IMR-90 (cell line): ENCODE measurements around the gene PCED1B. TPM values are rescaled to one million over a fixed set of nuclear protein-coding genes. Genes with fewer than 3 reads are reported as not detected.

Source experiments
- ATAC-seq: fragments of 200-7000 bp; cut with Tn5 transposase; 2 replicates; pipeline ENCODE4 v1.9.1; 2020; ENCODE audit warnings: low read depth, mild to moderate bottlenecking, moderate library complexity
- BruUV-seq: library from RNA; stranded (reverse); fragments of 400-500 nt; replicated peaks from 2 replicates; lab custom pipeline; 2021; lab: Mats Ljungman, UMichigan
- CTCF ChIA-PET: fragments of 300-600 bp; formaldehyde crosslinking; extraction: SDS; loops from one replicate; lab custom pipeline; 2021; ENCODE audit warnings: antibody characterized with exemption; lab: Yijun Ruan, JAX
- POLR2A ChIA-PET: fragments of 300-600 bp; sonication (Branson Sonifier 250); formaldehyde crosslinking; loops from one replicate; lab custom pipeline; 2022; ENCODE audit warnings: antibody characterized with exemption; ENCODE audit not compliant: unreplicated experiment; lab: Charles Lee
- DNase-seq: peaks from one replicate; pipeline ENCODE4 v3.0.0; 2013
- H2AFZ ChIP-seq: replicated peaks from 2 replicates; pipeline ENCODE3; 2013; ENCODE audit warnings: low read length, mild to moderate bottlenecking; ENCODE audit not compliant: poor library complexity
- H2AK5ac ChIP-seq: 2 replicates; pipeline ENCODE4 v1.6.1; 2013; ENCODE audit warnings: low read depth, low read length, inconsistent platforms
- H2AK9ac ChIP-seq: replicated peaks from 2 replicates; pipeline ENCODE3; 2013; ENCODE audit warnings: mild to moderate bottlenecking, low read depth, low read length, moderate library complexity; ENCODE audit not compliant: poor library complexity
- H2BK120ac ChIP-seq: 2 replicates; pipeline ENCODE4 v1.6.1; 2013; ENCODE audit warnings: low read depth, low read length, inconsistent platforms
- H2BK15ac ChIP-seq: 3 replicates; pipeline ENCODE4 v1.6.1; 2013; ENCODE audit warnings: low read depth, low read length, inconsistent platforms
- H2BK20ac ChIP-seq: 2 replicates; pipeline ENCODE4 v1.6.1; 2013; ENCODE audit warnings: low read depth, mild to moderate bottlenecking, inconsistent platforms, low read length, moderate library complexity
- H2BK5ac ChIP-seq: 2 replicates; pipeline ENCODE4 v1.6.1; 2013; ENCODE audit warnings: mild to moderate bottlenecking, low read depth, low read length, inconsistent platforms; ENCODE audit not compliant: poor library complexity, severe bottlenecking
- H3K14ac ChIP-seq: replicated peaks from 2 replicates; pipeline ENCODE4 v1.6.1; 2013; ENCODE audit warnings: low read depth, low read length, inconsistent platforms
- H3K18ac ChIP-seq: 2 replicates; pipeline ENCODE4 v1.6.1; 2013; ENCODE audit warnings: low read depth, low read length, control low read depth
- H3K23ac ChIP-seq: 2 replicates; pipeline ENCODE4 v1.6.1; 2013; ENCODE audit warnings: low read depth, low read length, inconsistent platforms
- H3K27ac ChIP-seq: 2 replicates; pipeline ENCODE4 v1.5.1; 2013; ENCODE audit warnings: mild to moderate bottlenecking, control low read depth, low read length; ENCODE audit not compliant: insufficient read depth
- H3K27me3 ChIP-seq: 2 replicates; pipeline ENCODE4 v1.6.1; 2013; ENCODE audit warnings: low read length; ENCODE audit not compliant: control insufficient read depth, insufficient read depth
- H3K36me3 ChIP-seq: 2 replicates; pipeline ENCODE4 v1.6.1; 2013; ENCODE audit warnings: low read length, mixed read lengths; ENCODE audit not compliant: control insufficient read depth, insufficient read depth
- H3K4ac ChIP-seq: 2 replicates; pipeline ENCODE4 v1.6.1; 2013; ENCODE audit warnings: low read depth, low read length, inconsistent platforms
- H3K4me1 ChIP-seq: 2 replicates; pipeline ENCODE4 v1.6.1; 2013; ENCODE audit warnings: low read length, mixed read lengths; ENCODE audit not compliant: control insufficient read depth, insufficient read depth
- H3K4me2 ChIP-seq: 2 replicates; pipeline ENCODE4 v1.6.1; 2013; ENCODE audit warnings: low read depth, mild to moderate bottlenecking, control low read depth, low read length, moderate library complexity
- H3K4me3 ChIP-seq: 2 replicates; pipeline ENCODE4 v1.5.1; 2013; ENCODE audit warnings: low read depth, mild to moderate bottlenecking, control low read depth, low read length, moderate library complexity; ENCODE audit not compliant: insufficient read depth
- H3K56ac ChIP-seq: 2 replicates; pipeline ENCODE4 v1.6.1; 2013; ENCODE audit warnings: low read length, inconsistent platforms; ENCODE audit not compliant: insufficient read depth; ENCODE audit errors: extremely low read depth
- H3K79me1 ChIP-seq, 2 experiments: 2 replicates each; pipeline ENCODE4 v1.6.1; 2013; ENCODE audit warnings: low read length in 2 of 2, inconsistent platforms in 1 of 2, low read depth in 1 of 2
- H3K9ac ChIP-seq: 2 replicates; pipeline ENCODE4 v1.6.1; 2013; ENCODE audit warnings: low read depth, low read length, control low read depth
- H3K9me1 ChIP-seq: 2 replicates; pipeline ENCODE4 v1.6.1; 2013; ENCODE audit warnings: low read length, inconsistent platforms; ENCODE audit not compliant: insufficient read depth
- H3K9me3 ChIP-seq: 2 replicates; pipeline ENCODE4 v1.6.1; 2013; ENCODE audit warnings: low read length; ENCODE audit not compliant: control insufficient read depth, insufficient read depth
- H4K20me1 ChIP-seq: 2 replicates; pipeline ENCODE4 v1.6.1; 2013; ENCODE audit warnings: low read length, inconsistent platforms; ENCODE audit not compliant: insufficient read depth
- H4K5ac ChIP-seq: 2 replicates; pipeline ENCODE4 v1.6.1; 2013; ENCODE audit warnings: mild to moderate bottlenecking, low read depth, low read length, control low read depth
- H4K8ac ChIP-seq, 2 experiments: 2 replicates each; pipeline ENCODE4 v1.6.1; 2013; ENCODE audit warnings: low read depth in 2 of 2, low read length in 2 of 2, control low read depth in 1 of 2, inconsistent platforms in 1 of 2
- H4K91ac ChIP-seq: 2 replicates; pipeline ENCODE4 v1.6.1; 2013; ENCODE audit warnings: low read depth, low read length, inconsistent platforms; ENCODE audit not compliant: insufficient read depth
- BHLHE40 ChIP-seq: fragments of 150-350 bp; IDR thresholded peaks from 2 replicates; pipeline ENCODE4 v1.6.1; 2016; ENCODE audit warnings: mild to moderate bottlenecking, low read depth, low read length
- CEBPB ChIP-seq: IDR thresholded peaks from 2 replicates; pipeline ENCODE4 v1.6.1; 2012; ENCODE audit warnings: low read depth, low read length, improper control_type of control experiment
- CHD1 ChIP-seq: IDR thresholded peaks from 2 replicates; pipeline ENCODE4 v1.6.1; 2012; ENCODE audit warnings: low read depth, low read length, improper control_type of control experiment
- ELK1 ChIP-seq: fragments of 150-350 bp; IDR thresholded peaks from 2 replicates; pipeline ENCODE4 v1.6.1; 2016; ENCODE audit warnings: low read depth, mild to moderate bottlenecking, low read length, moderate library complexity, borderline replicate concordance
- FOS ChIP-seq: fragments of 150-350 bp; IDR thresholded peaks from 2 replicates; pipeline ENCODE4 v1.6.1; 2016; ENCODE audit warnings: low read depth, low read length
- MAFK ChIP-seq: IDR thresholded peaks from 2 replicates; pipeline ENCODE4 v1.6.1; 2012; ENCODE audit warnings: low read depth, low read length, improper control_type of control experiment
- MAZ ChIP-seq: IDR thresholded peaks from 2 replicates; pipeline ENCODE4 v1.6.1; 2012; ENCODE audit warnings: low read depth, mild to moderate bottlenecking, low read length, improper control_type of control experiment, moderate library complexity, borderline replicate concordance
- MXI1 ChIP-seq: IDR thresholded peaks from 2 replicates; pipeline ENCODE4 v1.6.1; 2012; ENCODE audit warnings: low read depth, mild to moderate bottlenecking, low read length, moderate library complexity, borderline replicate concordance
- NFE2L2 ChIP-seq: fragments of 150-350 bp; IDR thresholded peaks from 2 replicates; pipeline ENCODE4 v1.6.1; 2016; ENCODE audit warnings: low read depth, mild to moderate bottlenecking, low read length
- POLR2A ChIP-seq: IDR thresholded peaks from 2 replicates; pipeline ENCODE4 v1.6.1; 2012; ENCODE audit warnings: mild to moderate bottlenecking, low read depth, low read length
- RAD21 ChIP-seq: IDR thresholded peaks from 2 replicates; pipeline ENCODE4 v1.6.1; 2012; ENCODE audit warnings: low read length, improper control_type of control experiment
- RCOR1 ChIP-seq: IDR thresholded peaks from 2 replicates; pipeline ENCODE4 v1.6.1; 2012; ENCODE audit warnings: mild to moderate bottlenecking, low read length, improper control_type of control experiment; ENCODE audit not compliant: insufficient replicate concordance
- RFX5 ChIP-seq: IDR thresholded peaks from 2 replicates; pipeline ENCODE4 v1.8.0; 2012; ENCODE audit warnings: low read depth, mild to moderate bottlenecking, low read length, moderate library complexity
- SMC3 ChIP-seq: fragments of 150-350 bp; IDR thresholded peaks from 2 replicates; pipeline ENCODE4 v1.6.1; 2016; ENCODE audit warnings: low read depth, mild to moderate bottlenecking, antibody characterized with exemption, low read length, moderate library complexity
- WGBS, 2 experiments: methylation state at CpG; one replicate each; pipeline versions ENCODE4 v1.1.5 to v1.1.7; 2013; ENCODE audit warnings: missing lambda C conversion rate in 2 of 2; ENCODE audit not compliant: insufficient read length in 1 of 2; ENCODE audit errors: extremely low coverage in 2 of 2; 5-methylcytosine and 5-hydroxymethylcytosine counted together
- dilution Hi-C: fragments of 300-500 bp; cut with HindIII; formaldehyde crosslinking; loops from one replicate; pipeline ENCODE4 v1.14.3; 2018; ENCODE audit warnings: low sequenced_read_pairs; ENCODE audit not compliant: unreplicated experiment
- in situ Hi-C: fragments of 300-500 bp; cut with MboI; formaldehyde crosslinking; loops from 3 replicates; pipeline ENCODE4 v1.14.3; 2019; ENCODE audit warnings: low sequenced_read_pairs, inconsistent platforms, mixed read lengths
- intact Hi-C: fragments of 100-400 bp; cut with micrococcal nuclease; formaldehyde crosslinking; loops from 2 replicates; pipeline ENCODE4 v1.10.0; 2022
- polyA plus RNA-seq, 3 experiments: library from polyadenylated mRNA; depleted of rRNA; stranded (reverse); fragments of >200 nt; gene quantifications; 2 replicates each; pipeline ENCODE4 v1.2.3, GENCODE V29; 2012; ENCODE audit warnings: low replicate concordance in 1 of 3
- total RNA-seq: library from RNA; depleted of rRNA; stranded (reverse); fragments of >200 nt; gene quantifications from 2 replicates; pipeline ENCODE4 v1.2.3, GENCODE V29; 2012
- TF ChIP-seq, protein P1 (sequence below): fragments of 150-350 bp; IDR thresholded peaks from 2 replicates; pipeline ENCODE4 v1.6.1; 2017; ENCODE audit warnings: mild to moderate bottlenecking, antibody characterized with exemption, low read length, low read depth

The PCED1B gene
- total and polyA plus RNA-seq, 2 of the 4 experiments (the other 2 are of a cell fraction), result 0.36 to 2.6 TPM

- Histone ChIP-seq H4K20me1 (no peaks in the 10 kb centered on the region), H3K23ac (no peak overlapping the region), H3K4me2 (no peak overlapping the region), H2AFZ (no peak overlapping the region), H3K18ac (no peak overlapping the region), H3K4me1 (peaks cover 14% of the 10 kb centered on the region; the same call in 1 of the 2 replicates), H3K9ac (no peak overlapping the region), H4K91ac (no peak overlapping the region), H2BK5ac (no peak overlapping the region), H2BK20ac (peak overlapping the region; percentile 37; the same call in 1 of the 2 replicates), H3K14ac (peak overlapping the region; percentile 41; the same call in 1 of the 2 replicates), H3K36me3 (no peaks in the 10 kb centered on the region), H3K9me3 (no peaks in the 10 kb centered on the region), H3K56ac (no peak overlapping the region), H3K79me1 (no peaks in the 10 kb centered on the region), H2BK15ac (no peak overlapping the region), H2BK120ac (peak overlapping the region; percentile 23; the same call in 1 of the 2 replicates), H4K5ac (no peak overlapping the region), H3K9me1 (0 out of 2 replicates have a peak, but pooled peaks cover 4% of the 10 kb centered on the region), H2AK9ac (peak overlapping the region; percentile 26), H2AK5ac (no peak overlapping the region), H3K27me3 (no peaks in the 10 kb centered on the region), H3K4ac (peak overlapping the region; percentile 52), H3K27ac (no peak overlapping the region), H4K8ac (peak overlapping the region in 1 of 2 experiments; percentile 36; a peak in 1 of 4 replicates), H3K4me3 (no peak overlapping the region)
- no peak for ATAC-seq
- peak; percentile 23 for DNase-seq
- no TSS peak for BruUV-seq
- WGBS, 2 experiments, result 100% methylated on average over 3 of the region's 13 CpGs; no CpG with 5 or more reads in 1 of the 2 experiments
- ChIA-PET POLR2A (no interaction called here), CTCF (interaction anchor here (0.6 kb wide), 1 partner anchor 86 kb away, joined by 4 read pairs; no protein-coding TSS in a partner anchor)
- dilution Hi-C loops, result no loop called here
- in situ Hi-C loops, result no loop called here
- intact Hi-C loops, result no loop called here
- TF ChIP-seq RAD21 (no peak), SMC3 (no peak), ELK1 (no peak), FOS (no peak), POLR2A (no peak), MXI1 (no peak), MAFK (no peak), CHD1 (no peak), CEBPB (no peak), BHLHE40 (no peak), RCOR1 (no peak), NFE2L2 (no peak), RFX5 (no peak), MAZ (no peak)
- TF ChIP-seq, protein P1, sequence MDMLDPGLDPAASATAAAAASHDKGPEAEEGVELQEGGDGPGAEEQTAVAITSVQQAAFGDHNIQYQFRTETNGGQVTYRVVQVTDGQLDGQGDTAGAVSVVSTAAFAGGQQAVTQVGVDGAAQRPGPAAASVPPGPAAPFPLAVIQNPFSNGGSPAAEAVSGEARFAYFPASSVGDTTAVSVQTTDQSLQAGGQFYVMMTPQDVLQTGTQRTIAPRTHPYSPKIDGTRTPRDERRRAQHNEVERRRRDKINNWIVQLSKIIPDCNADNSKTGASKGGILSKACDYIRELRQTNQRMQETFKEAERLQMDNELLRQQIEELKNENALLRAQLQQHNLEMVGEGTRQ, result no peak
Observed at GRCh38 chr12:47268501-47269454, 189.4 kb downstream of the PCED1B start.
